HG03175 (cell line): Measurements from ENCODE around the gene ALDH1A3.
A peak's percentile ranks its signal among the peaks of the same experiment; 100 is the strongest.
"Not testable (repeated sequence)": the region's sequence is repeated elsewhere in the genome, so short reads cannot be mapped to it uniquely, and the experiment has no call there.

Experiments
- ATAC-seq: cut with Tn5 transposase; IDR thresholded peaks from one replicate; pipeline ENCODE4 v1.9.1; 2021; ENCODE audit warnings: mild to moderate bottlenecking, moderate library complexity; ENCODE audit not compliant: unreplicated experiment

The ALDH1A3 gene

GRCh38 chr15:100879464-100880138 lies at the start of gene ALDH1A3:
Gene ALDH1A3 (plus strand): TSS chr15:100879831. CDS start chr15:100879908, 77 bp downstream.
- ATAC-seq: peak; percentile 45

GRCh38 chr15:100831467-100831866 lies 48.2 kb upstream of the ALDH1A3 start:
- ATAC-seq: no peak

- ATAC-seq: no peak
Observed at GRCh38 chr15:100832149-100832942, 47.3 kb upstream of the ALDH1A3 start.

GRCh38 chr15:100833417-100834389 lies 45.9 kb upstream of the ALDH1A3 start:
- no peak for ATAC-seq

GRCh38 chr15:100834731-100835130 lies 44.9 kb upstream of the ALDH1A3 start:
- ATAC-seq: no peak

DNA sequence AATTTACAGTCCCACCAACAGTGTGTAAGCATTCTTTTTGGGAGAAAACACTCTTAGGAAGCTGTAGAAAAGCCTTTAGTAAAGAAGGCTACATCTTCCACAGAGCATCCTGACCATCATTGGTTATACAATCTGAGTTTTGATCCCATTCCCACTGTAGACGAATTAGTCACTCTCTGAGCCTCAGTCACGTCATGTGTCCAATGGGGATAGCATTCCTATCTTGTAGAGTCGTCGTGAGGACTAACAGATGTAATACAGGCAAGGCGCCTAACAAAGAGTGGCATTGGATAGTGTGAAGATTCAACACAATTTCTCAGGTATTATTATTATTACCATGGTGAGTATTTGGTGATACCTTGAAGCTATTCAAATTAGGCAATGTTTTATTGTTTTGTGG lies 44.0 kb upstream of the ALDH1A3 start:
- ATAC-seq: no peak

GRCh38 chr15:100836501-100836900 lies 43.1 kb upstream of the ALDH1A3 start:
- ATAC-seq: no peak

DNA sequence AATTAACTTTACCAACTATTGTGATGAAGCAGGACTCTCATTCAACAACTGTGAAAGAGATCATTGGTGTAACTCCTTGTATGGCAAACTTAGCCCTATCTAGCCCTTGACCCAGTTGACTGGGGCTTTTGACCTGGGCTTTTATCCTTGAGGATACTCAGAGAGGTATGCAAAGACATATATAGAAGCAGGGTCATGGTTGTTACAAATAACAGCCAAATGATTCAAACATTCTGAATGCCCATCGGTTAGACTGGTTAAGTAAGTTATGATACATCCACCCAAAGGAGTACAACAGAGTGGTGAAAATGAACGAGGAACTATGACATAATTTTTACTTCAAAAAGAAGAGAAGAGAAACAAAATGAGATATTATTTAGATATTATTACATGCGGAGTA lies 38.2 kb upstream of the ALDH1A3 start:
- ATAC-seq: no peak

DNA sequence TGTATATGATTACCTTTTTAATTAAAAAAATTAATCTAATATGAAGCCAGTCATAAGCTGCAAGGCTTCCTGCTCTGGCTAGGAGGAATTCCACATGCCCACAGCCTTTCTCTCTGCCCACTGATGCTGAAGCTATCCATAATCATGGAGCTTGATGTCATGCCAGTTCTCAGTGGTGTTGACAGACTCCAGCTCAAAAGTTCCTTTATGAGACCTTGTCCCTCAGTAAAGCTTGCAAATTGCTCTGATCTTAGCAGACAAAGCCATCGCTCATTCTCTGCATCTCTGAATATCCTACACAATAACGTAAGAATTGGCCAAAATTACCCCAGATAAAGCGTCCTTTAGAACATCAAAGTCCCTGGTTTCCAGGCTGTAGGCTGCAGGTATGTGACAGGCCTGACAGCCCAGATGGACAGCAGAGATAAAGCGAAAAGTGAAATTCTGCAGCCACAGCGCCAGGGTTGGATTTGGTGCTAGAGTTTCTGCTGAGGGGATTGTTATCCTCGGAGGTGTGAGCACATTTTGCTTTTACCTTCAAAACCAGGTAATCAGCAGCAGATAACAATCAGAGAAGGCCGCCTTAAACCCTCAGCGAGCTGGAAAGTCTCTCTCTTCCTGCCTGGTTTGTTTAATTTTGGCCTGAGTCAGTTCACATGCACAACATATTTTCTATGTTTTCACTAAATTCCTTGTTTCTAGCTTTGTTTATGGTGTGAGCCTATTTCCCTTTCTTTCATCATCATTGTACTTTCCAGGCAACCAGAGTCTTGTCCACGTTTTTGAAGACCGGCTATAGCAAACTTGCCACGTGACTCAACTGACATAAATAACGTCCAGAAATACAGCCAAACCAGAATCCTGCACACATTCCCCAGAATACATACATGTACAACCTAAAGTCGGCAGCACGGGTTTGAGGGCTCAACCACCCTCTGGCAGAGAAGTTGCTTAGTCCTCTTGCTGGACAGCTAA lies 36.6 kb upstream of the ALDH1A3 start:
- no peak for ATAC-seq

- ATAC-seq: no peak
Observed at GRCh38 chr15:100844167-100844566, 35.5 kb upstream of the ALDH1A3 start.

- ATAC-seq: no peak
Observed at GRCh38 chr15:100844778-100845177, 34.9 kb upstream of the ALDH1A3 start.

GRCh38 chr15:100847194-100847593 lies 32.4 kb upstream of the ALDH1A3 start:
- ATAC-seq: no peak

- no peak for ATAC-seq
Observed at GRCh38 chr15:100849021-100849854, 30.4 kb upstream of the ALDH1A3 start.

GRCh38 chr15:100849855-100850218 lies 29.8 kb upstream of the ALDH1A3 start:
- no peak for ATAC-seq

- ATAC-seq: not testable (repeated sequence)
Observed at GRCh38 chr15:100851428-100852015, 28.1 kb upstream of the ALDH1A3 start.

GRCh38 chr15:100852630-100853029 lies 27.0 kb upstream of the ALDH1A3 start:
- no peak for ATAC-seq

- ATAC-seq: no peak
Observed at GRCh38 chr15:100853676-100854440, 25.8 kb upstream of the ALDH1A3 start.

DNA sequence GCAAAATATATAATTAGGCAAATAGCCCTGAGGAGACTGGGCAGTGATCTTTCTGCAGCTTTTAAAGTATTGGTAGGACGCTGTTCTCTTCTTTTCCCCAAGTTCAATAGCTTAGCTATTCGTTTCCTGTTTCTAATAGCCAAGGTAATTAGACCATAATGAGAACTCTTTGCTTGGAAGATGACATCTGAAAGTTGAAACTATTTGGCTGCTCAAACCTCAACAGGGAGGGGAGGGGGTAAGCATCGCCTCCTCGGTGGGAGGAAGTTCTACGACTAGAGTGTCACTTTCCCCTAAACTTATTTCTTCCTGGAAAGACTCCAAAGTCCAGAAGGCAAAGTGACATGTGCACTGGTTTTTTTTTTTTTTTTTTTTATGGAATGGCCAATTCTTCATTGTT lies 22.8 kb upstream of the ALDH1A3 start:
- no peak for ATAC-seq
